GM12878 (cell line): Measurements from ENCODE around the gene NUDCD3. TPM values are rescaled to one million over a fixed set of nuclear protein-coding genes. Genes with fewer than 3 reads are reported as not detected.

Experiments
- ATAC-seq: fragments of 200-7000 bp; cut with Tn5 transposase; 3 replicates; pipeline ENCODE4 v1.9.1; 2020; ENCODE audit warnings: mild to moderate bottlenecking, moderate library complexity
- BruUV-seq: library from RNA; stranded (reverse); fragments of 400-500 nt; replicated peaks from 2 replicates; lab custom pipeline; 2021; lab: Mats Ljungman, UMichigan
- CTCF ChIA-PET: fragments of 300-600 bp; sonication (Branson Sonifier 250); formaldehyde crosslinking; extraction: SDS; loops from one replicate; lab custom pipeline; 2021; ENCODE audit warnings: inconsistent platforms; lab: Yijun Ruan, JAX
- POLR2A ChIA-PET: fragments of 350-600 bp; formaldehyde crosslinking; extraction: SDS; loops from one replicate; lab custom pipeline; 2021; ENCODE audit warnings: inconsistent platforms; lab: Charles Lee
- RAD21 ChIA-PET: fragments of 300-600 bp; sonication (Branson Sonifier 250); formaldehyde crosslinking; loops from one replicate; lab custom pipeline; 2023; ENCODE audit warnings: antibody characterized with exemption; ENCODE audit not compliant: unreplicated experiment; lab: Charles Lee
- SMC1A ChIA-PET: fragments of 300-600 bp; sonication (Branson Sonifier 250); formaldehyde crosslinking; loops from one replicate; lab custom pipeline; 2023; ENCODE audit not compliant: unreplicated experiment, uncharacterized antibody; lab: Charles Lee
- DNase-seq: peaks from one replicate; pipeline ENCODE4 v3.0.0-alpha.2; 2011; ENCODE audit warnings: low read depth, low spot score
- FAIRE-seq: peaks from 3 replicates; lab custom pipeline; 2011; peaks lifted over from hg19 to GRCh38; lab: Jason Lieb, UNC
- H2AFZ ChIP-seq: 2 replicates; pipeline ENCODE4 v1.6.0; 2011; ENCODE audit warnings: low read depth, low read length, control low read depth; ENCODE audit not compliant: control insufficient read depth
- H3K27ac ChIP-seq: 2 replicates; pipeline ENCODE4 v1.5.1; 2011; ENCODE audit warnings: control low read depth; ENCODE audit not compliant: control insufficient read depth, insufficient read depth
- H3K27me3 ChIP-seq, 2 experiments: replicated peaks in 1 of 2; 2 replicates each; pipeline versions ENCODE4 v1.6.0 to v1.6.1; 2011; ENCODE audit warnings: low read length in 1 of 2; ENCODE audit not compliant: control insufficient read depth in 2 of 2, insufficient read depth in 2 of 2
- H3K36me3 ChIP-seq, 2 experiments: 2 replicates each; pipeline ENCODE4 v1.5.1; 2011; ENCODE audit warnings: low read length in 1 of 2; ENCODE audit not compliant: control insufficient read depth in 2 of 2, insufficient read depth in 2 of 2
- H3K4me1 ChIP-seq: 2 replicates; pipeline ENCODE4 v1.6.1; 2011; ENCODE audit warnings: mild to moderate bottlenecking, low read length, moderate library complexity, mixed read lengths; ENCODE audit not compliant: control insufficient read depth, insufficient read depth
- H3K4me2 ChIP-seq: 2 replicates; pipeline ENCODE4 v1.6.0; 2011; ENCODE audit warnings: control low read depth; ENCODE audit not compliant: control insufficient read depth, insufficient read depth
- H3K4me3 ChIP-seq: fragments of 200-600 bp; sonication (generic); 2 replicates; pipeline ENCODE4 v1.5.1; 2016
- H3K79me2 ChIP-seq: 2 replicates; pipeline ENCODE4 v1.6.0; 2011; ENCODE audit warnings: low read length; ENCODE audit not compliant: control insufficient read depth, insufficient read depth
- H3K9ac ChIP-seq: 2 replicates; pipeline ENCODE4 v1.8.0; 2011; ENCODE audit warnings: low read length, control low read depth, mixed read lengths; ENCODE audit not compliant: control insufficient read depth, insufficient read depth
- H3K9me3 ChIP-seq: replicated peaks from 3 replicates; pipeline ENCODE4 v1.5.1; 2011; ENCODE audit warnings: mild to moderate bottlenecking, low read length; ENCODE audit not compliant: control insufficient read depth, insufficient read depth
- H4K20me1 ChIP-seq: 2 replicates; pipeline ENCODE4 v1.6.0; 2011; ENCODE audit not compliant: control insufficient read depth, insufficient read depth
- ASH2L ChIP-seq: fragments of 300-600, 200-600 bp; sonication (generic); IDR thresholded peaks from 2 replicates; pipeline ENCODE4 v1.6.1; 2017; ENCODE audit warnings: low read depth, mild to moderate bottlenecking, borderline replicate concordance
- FOS ChIP-seq: IDR thresholded peaks from 3 replicates; pipeline ENCODE4 v1.6.1; 2011; ENCODE audit warnings: borderline replicate concordance; ENCODE audit not compliant: insufficient read length; ENCODE audit errors: extremely low read depth
- HCFC1 ChIP-seq: fragments of 150-350 bp; IDR thresholded peaks from 2 replicates; pipeline ENCODE4 v1.6.1; 2014; ENCODE audit warnings: low read length
- KAT2A ChIP-seq: conservative IDR thresholded peaks from 2 replicates; pipeline ENCODE4 v1.6.1; 2011; ENCODE audit warnings: low read depth, low read length; ENCODE audit not compliant: control insufficient read depth
- KDM1A ChIP-seq: fragments of 200-600 bp; sonication (generic); IDR thresholded peaks from 2 replicates; pipeline ENCODE4 v1.6.1; 2016; ENCODE audit warnings: borderline replicate concordance
- NFYB ChIP-seq: IDR thresholded peaks from 2 replicates; pipeline ENCODE4 v1.6.1; 2011; ENCODE audit warnings: low read depth, mild to moderate bottlenecking, low read length, improper control_type of control experiment, moderate library complexity; ENCODE audit not compliant: insufficient read depth
- PRDM15 ChIP-seq: fragments of 450-650 bp; formaldehyde crosslinking; IDR thresholded peaks from 2 replicates; pipeline ENCODE4 v1.4.0; 2020; ENCODE audit warnings: mild to moderate bottlenecking, moderate library complexity
- RB1 ChIP-seq: fragments of 450-650 bp; formaldehyde crosslinking; IDR thresholded peaks from 2 replicates; pipeline ENCODE4 v1.6.1; 2017; ENCODE audit warnings: mild to moderate bottlenecking, borderline replicate concordance
- SMAD5 ChIP-seq: IDR thresholded peaks from 2 replicates; pipeline ENCODE4 v1.6.1; 2016; ENCODE audit warnings: antibody characterized with exemption, low read depth
- WGBS: methylation state at CpG from one replicate; pipeline ENCODE4 v1.1.6; 2016; ENCODE audit warnings: low lambda C conversion rate; ENCODE audit not compliant: insufficient replicate concordance, insufficient coverage; ENCODE audit errors: missing lambda C conversion rate; 5-methylcytosine and 5-hydroxymethylcytosine counted together
- in situ Hi-C: fragments of 300-500 bp; cut with MboI; formaldehyde crosslinking; loops from 9 replicates; pipeline ENCODE4 v1.14.3; 2018; ENCODE audit warnings: mixed read lengths
- intact Hi-C: fragments of 100-400 bp; cut with micrococcal nuclease; formaldehyde crosslinking; loops from one replicate; pipeline ENCODE4 v1.14.2; 2022; ENCODE audit not compliant: unreplicated experiment
- polyA plus RNA-seq, 11 experiments: library from polyadenylated mRNA; depleted of rRNA in 4 of 11; unstranded in 6 of 11; stranded (reverse) in 5 of 11; fragments of >200 nt; fragmentation: Nextera tagmentation in 4 of 11; fragmentation: Illumina TruSeq in 1 of 11; extraction: Ambion mirVana in 4 of 11; extraction: Trizol in 1 of 11; gene quantifications; 1 replicate in 1 of 11; 2 replicates in 10 of 11; pipeline versions ENCODE4 v1.2.1 to v1.2.3, GENCODE V29; 2011 to 2016; ENCODE audit warnings: inconsistent platforms in 2 of 11, missing spikeins in 2 of 11, low read depth in 1 of 11
- total RNA-seq, 4 experiments: library from RNA; depleted of rRNA in 3 of 4; stranded (reverse); fragments of >200 nt in 3 of 4; fragmentation: Illumina TruSeq in 1 of 4; extraction: Trizol in 1 of 4; gene quantifications; 2 replicates each; pipeline versions ENCODE4 v1.2.1 to v1.2.3, GENCODE V29; 2013 to 2021

NUDCD3 gene
- total and polyA plus RNA-seq, 10 of the 15 experiments (the other 5 are each of a cell fraction or from before 2014, with no cell fraction given) = 25.0 to 89.8 (median 46.4) TPM

DNA sequence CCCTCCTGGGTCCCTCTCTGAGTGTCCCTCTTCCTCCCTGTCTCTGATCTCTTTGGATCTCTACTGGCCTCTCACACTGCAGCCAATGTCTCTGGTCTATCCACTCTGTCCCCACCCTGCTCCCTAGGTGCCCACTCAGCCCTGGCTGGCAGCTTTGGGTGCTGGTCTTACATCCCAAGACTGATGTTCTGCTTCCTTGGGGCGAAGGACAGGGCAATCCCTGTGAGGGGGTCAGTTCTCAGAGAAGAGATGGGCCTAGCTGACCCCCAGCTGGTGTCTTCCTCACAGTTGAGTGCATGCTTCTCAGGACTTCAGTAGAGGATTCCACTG is 113.4 kb downstream of the NUDCD3 start:
- no peak overlapping the region for H3K4me3 ChIP-seq
- H3K4me2 ChIP-seq = no peak overlapping the region
- ChIA-PET CTCF (interaction anchor here (1.7 kb wide), 1 partner anchor 99 kb away, joined by 4 read pairs; no protein-coding TSS in a partner anchor), POLR2A (no interaction called here), RAD21 (no interaction called here), SMC1A (no interaction called here)
- no TSS peak for BruUV-seq
- intact Hi-C loops (loop anchor here (5.0 kb wide), 1 partner anchor 100 kb away; no protein-coding TSS in a partner anchor), in situ Hi-C loops (no loop called here)
- H2AFZ ChIP-seq = no peak overlapping the region
- no peaks in the 10 kb centered on the region for H4K20me1 ChIP-seq
- FAIRE-seq = no peak
- TF ChIP-seq SMAD5 (no peak), HCFC1 (no peak), NFYB (no peak), KDM1A (no peak), KAT2A (no peak), FOS (no peak), RB1 (no peak), PRDM15 (CRISPR knock-in tag) (no peak), ASH2L (no peak)
- ATAC-seq = no peak
- no peaks in the 10 kb centered on the region for H3K27me3 ChIP-seq
- peaks cover 14% of the 10 kb centered on the region for H3K4me1 ChIP-seq
- H3K9me3 ChIP-seq = no peaks in the 10 kb centered on the region
- H3K36me3 ChIP-seq = no peaks in the 10 kb centered on the region
- no peak overlapping the region for H3K9ac ChIP-seq
- no peak for DNase-seq
- no peaks in the 10 kb centered on the region for H3K79me2 ChIP-seq
- 100% methylated on average over 1 of the region's 1 CpG for WGBS
- H3K27ac ChIP-seq = no peak overlapping the region
